Kidney (tissue), 14 donors: ENCODE results near the gene PERM1. TPM values are rescaled to one million over a fixed set of nuclear protein-coding genes. Genes with fewer than 3 reads are reported as not detected.

Experiments used
- DNase-seq, 5 donors: peaks; one replicate each; pipeline ENCODE4 v3.0.0-alpha.2; 2013 to 2020
- FAIRE-seq: peaks from 2 replicates; lab custom pipeline; 2012; peaks lifted over from hg19 to GRCh38; lab: Jason Lieb, UNC
- H3K27ac ChIP-seq, 2 donors: one replicate each; pipeline ENCODE4 v1.7.0; 2013; ENCODE audit warnings: low read depth in 2 of 2, low read length in 2 of 2, inconsistent platforms in 1 of 2
- H3K27me3 ChIP-seq: one replicate; pipeline ENCODE4 v1.7.1; 2013; ENCODE audit warnings: low read length, inconsistent platforms; ENCODE audit not compliant: control insufficient read depth, insufficient read depth
- H3K36me3 ChIP-seq, 3 donors: one replicate each; pipeline versions ENCODE4 v1.7.0 to v1.7.1; 2013; ENCODE audit warnings: low read length in 3 of 3, control low read depth in 1 of 3, inconsistent platforms in 1 of 3; ENCODE audit not compliant: insufficient read depth in 3 of 3, control insufficient read depth in 2 of 3
- H3K4me1 ChIP-seq, 3 donors: one replicate each; pipeline versions ENCODE4 v1.7.0 to v1.7.1; 2013; ENCODE audit warnings: low read length in 3 of 3, inconsistent platforms in 1 of 3, low read depth in 1 of 3; ENCODE audit not compliant: control insufficient read depth in 2 of 3, insufficient read depth in 2 of 3
- H3K4me3 ChIP-seq, 3 donors: one replicate each; pipeline versions ENCODE4 v1.7.0 to v1.8.1; 2013; ENCODE audit warnings: low read length in 3 of 3, control low read depth in 1 of 3, inconsistent platforms in 1 of 3
- H3K9ac ChIP-seq, 3 donors: one replicate each; pipeline versions ENCODE4 v1.7.0 to v1.7.1; 2013; ENCODE audit warnings: low read length in 3 of 3, control low read depth in 1 of 3, inconsistent platforms in 1 of 3
- H3K9me3 ChIP-seq, 3 donors: one replicate each; pipeline versions ENCODE4 v1.7.0 to v1.7.1; 2013; ENCODE audit warnings: low read length in 3 of 3, control low read depth in 1 of 3, inconsistent platforms in 1 of 3; ENCODE audit not compliant: control insufficient read depth in 2 of 3, insufficient read depth in 1 of 3
- CTCF ChIP-seq: IDR thresholded peaks from 3 replicates; pipeline ENCODE4 v1.5.1; 2012; ENCODE audit warnings: mild to moderate bottlenecking, moderate library complexity, borderline replicate concordance; ENCODE audit not compliant: insufficient read depth; ENCODE audit errors: extremely low read depth
- intact Hi-C: fragments of 100-400 bp; cut with DNase I; formaldehyde crosslinking; loops from one replicate; pipeline ENCODE4 v1.11.1; 2022
- polyA plus RNA-seq: library from polyadenylated mRNA; stranded (reverse); fragments of 350-450 nt; fragmentation: Illumina TruSeq; extraction: RNeasy Lipid Tissue Mini Kit (QIAGEN cat#74804); gene quantifications from one replicate; pipeline ENCODE4 v1.2.3, GENCODE V29; 2014; ENCODE audit warnings: low read depth, low replicate concordance; ENCODE audit not compliant: insufficient read depth
- total RNA-seq: library from RNA; stranded (reverse); fragmentation: NEBNext Ultra II Directional; extraction: Animal tissue kit (Norgen Biotek cat#: 25700); gene quantifications from one replicate; pipeline ENCODE4 v1.2.1, GENCODE V29; 2021
- donor health status: control.
- donor health status: control.
- donor health status: control.
- donor health status: control.
- donor health status: control.
- donor health status: DM: yes; HTN: yes; CAD: no.
- donor health status: Normal renal cell carcinoma (clear cell type).

Gene PERM1
- total and polyA plus RNA-seq, 2 donors from 2014 or later, result 0.25 to 0.86 TPM

DNA sequence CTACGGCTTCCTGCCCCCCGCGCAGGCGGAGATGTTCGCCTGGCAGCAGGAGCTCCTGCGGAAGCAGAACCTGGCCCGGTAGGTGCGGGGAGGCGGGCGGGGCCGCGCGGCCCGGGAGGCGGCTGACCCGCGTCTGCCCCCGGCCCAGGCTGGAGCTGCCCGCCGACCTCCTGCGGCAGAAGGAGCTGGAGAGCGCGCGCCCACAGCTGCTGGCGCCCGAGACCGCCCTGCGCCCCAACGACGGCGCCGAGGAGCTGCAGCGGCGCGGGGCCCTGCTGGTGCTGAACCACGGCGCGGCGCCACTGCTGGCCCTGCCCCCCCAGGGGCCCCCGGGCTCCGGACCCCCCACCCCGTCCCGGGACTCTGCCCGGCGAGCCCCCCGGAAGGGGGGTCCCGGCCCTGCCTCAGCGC, 39.5 kb downstream of the PERM1 start:
- no peak for FAIRE-seq
- intact Hi-C loops, result no loop called here
- Histone ChIP-seq H3K36me3 (no peaks in the 10 kb centered on the region), H3K9me3 (no peaks in the 10 kb centered on the region), H3K9ac (peak overlapping the region in 1 of 3 donors; percentile 46), H3K4me3 (no peak overlapping the region), H3K27me3 (no peaks in the 10 kb centered on the region), H3K4me1 (peaks cover 0 to 34% (median 0%) of the 10 kb centered on the region in 3 donors), H3K27ac (peak overlapping the region; percentile 71 to 75)
- no peak for TF ChIP-seq CTCF
- DNase-seq, result peak in 3 of 5 donors; percentile 34 to 69 (median 51)

DNA sequence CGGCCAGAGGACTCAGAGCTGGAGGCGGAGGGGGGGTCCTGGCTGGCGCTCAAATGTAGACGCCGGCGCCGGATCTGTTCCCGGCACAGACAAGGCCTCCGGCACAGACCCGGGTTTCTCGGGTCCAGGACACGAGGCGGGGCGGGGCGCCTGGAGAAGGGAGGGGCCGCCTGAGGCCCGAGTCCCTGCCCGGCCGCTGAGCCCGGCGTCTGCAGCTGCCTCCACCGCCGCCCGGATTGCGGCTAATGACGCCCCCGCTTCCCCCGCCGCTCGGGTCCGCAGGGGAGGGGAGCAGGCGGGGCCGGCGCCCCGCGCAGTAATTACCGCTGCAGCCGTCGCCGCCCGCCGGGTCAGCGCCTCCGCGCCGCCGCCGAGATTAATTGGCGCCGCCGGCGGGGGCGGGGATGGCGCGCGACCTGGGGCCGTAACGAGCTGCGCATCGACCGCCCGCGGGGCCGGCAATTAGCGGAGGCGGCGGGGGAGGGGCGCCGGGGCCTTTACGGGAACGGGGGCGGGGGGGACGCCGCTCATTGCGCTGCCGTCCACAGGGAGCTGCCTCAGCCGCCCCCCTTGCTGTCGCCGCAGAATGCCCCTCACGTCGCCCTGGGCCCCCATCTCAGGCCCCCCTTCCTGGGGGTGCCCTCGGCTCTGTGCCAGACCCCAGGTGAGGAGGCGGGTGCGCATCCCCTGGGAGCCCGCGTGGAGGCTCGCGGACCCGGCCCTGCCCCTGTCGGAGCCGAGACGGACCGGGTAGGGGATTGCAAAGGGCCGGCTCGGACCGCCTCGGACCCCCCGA, 40.1 kb downstream of the PERM1 start:
- peak overlapping the region; percentile 75 to 83 for H3K27ac ChIP-seq
- no peaks in the 10 kb centered on the region for H3K9me3 ChIP-seq
- no peak for TF ChIP-seq CTCF
- peaks cover 0 to 34% (median 0%) of the 10 kb centered on the region in 3 donors for H3K4me1 ChIP-seq
- H3K9ac ChIP-seq, result no peak overlapping the region
- intact Hi-C loops, result no loop called here
- H3K27me3 ChIP-seq, result no peaks in the 10 kb centered on the region
- DNase-seq (peak; percentile 88 to 97 (median 93)), FAIRE-seq (no peak)
- H3K36me3 ChIP-seq, result no peaks in the 10 kb centered on the region
- H3K4me3 ChIP-seq, result no peak overlapping the region

DNA sequence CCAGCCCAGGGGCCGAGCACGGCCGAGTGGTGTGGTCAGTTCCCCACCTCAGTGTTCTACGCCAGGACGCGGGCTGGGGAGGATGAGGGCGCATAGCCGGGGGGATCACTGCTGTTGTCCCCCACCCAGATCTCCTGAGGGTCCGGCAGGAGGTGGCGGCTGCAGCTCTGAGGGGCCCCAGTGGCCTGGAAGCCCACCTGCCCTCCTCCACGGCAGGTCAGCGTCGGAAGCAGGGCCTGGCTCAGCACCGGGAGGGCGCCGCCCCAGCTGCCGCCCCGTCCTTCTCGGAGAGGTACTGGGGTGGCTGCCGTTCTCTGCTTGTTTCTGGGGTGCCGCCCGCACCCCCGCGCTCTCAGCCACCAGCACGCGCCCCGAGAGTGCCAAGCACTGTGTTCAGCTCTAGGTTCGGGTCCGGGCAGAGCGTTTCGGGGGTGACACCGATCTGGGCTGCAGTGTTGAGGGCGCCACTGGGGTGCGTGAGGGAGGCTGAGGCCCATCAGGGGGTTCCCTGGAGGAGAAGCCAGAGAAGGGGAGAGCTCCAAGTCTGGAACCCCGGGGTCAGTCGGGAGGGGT, 40.8 kb downstream of the PERM1 start:
- no peak for TF ChIP-seq CTCF
- FAIRE-seq, result no peak
- peak overlapping the region in 1 of 3 donors; percentile 22 for H3K9ac ChIP-seq
- no peaks in the 10 kb centered on the region for H3K9me3 ChIP-seq
- no peaks in the 10 kb centered on the region for H3K27me3 ChIP-seq
- peak overlapping the region; percentile 83 to 84 for H3K27ac ChIP-seq
- intact Hi-C loops, result no loop called here
- DNase-seq, result no peak
- H3K4me1 ChIP-seq, result peaks cover 0 to 34% (median 0%) of the 10 kb centered on the region in 3 donors
- no peaks in the 10 kb centered on the region for H3K36me3 ChIP-seq
- H3K4me3 ChIP-seq, result peak overlapping the region in 1 of 3 donors; percentile 41
